ENCODE results near the gene PLXND1.

PLXND1 gene

GRCh38 chr3:129581623-129582022, 24.9 kb downstream of the PLXND1 start:
- no peak for DNase-seq

DNA sequence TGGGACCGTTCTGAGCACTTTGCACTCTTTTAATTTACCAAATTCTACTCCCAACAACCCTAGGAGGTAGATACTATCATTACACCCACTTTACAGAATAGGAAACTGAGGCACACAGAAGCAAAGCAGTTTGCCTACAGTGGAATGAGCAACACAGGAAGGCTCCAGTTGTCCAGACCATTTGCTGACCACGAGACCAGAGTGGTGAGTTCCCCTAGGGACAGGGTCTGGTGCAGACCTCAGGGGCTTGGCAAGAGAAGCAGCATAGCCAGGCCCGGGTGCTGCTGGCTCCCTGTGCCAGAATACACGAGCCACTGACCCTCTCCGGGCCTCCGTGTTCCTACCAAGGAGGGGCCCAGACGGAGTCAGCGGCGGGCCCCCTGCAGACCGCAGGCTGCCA, 26.5 kb downstream of the PLXND1 start:
- no peak for DNase-seq

DNA sequence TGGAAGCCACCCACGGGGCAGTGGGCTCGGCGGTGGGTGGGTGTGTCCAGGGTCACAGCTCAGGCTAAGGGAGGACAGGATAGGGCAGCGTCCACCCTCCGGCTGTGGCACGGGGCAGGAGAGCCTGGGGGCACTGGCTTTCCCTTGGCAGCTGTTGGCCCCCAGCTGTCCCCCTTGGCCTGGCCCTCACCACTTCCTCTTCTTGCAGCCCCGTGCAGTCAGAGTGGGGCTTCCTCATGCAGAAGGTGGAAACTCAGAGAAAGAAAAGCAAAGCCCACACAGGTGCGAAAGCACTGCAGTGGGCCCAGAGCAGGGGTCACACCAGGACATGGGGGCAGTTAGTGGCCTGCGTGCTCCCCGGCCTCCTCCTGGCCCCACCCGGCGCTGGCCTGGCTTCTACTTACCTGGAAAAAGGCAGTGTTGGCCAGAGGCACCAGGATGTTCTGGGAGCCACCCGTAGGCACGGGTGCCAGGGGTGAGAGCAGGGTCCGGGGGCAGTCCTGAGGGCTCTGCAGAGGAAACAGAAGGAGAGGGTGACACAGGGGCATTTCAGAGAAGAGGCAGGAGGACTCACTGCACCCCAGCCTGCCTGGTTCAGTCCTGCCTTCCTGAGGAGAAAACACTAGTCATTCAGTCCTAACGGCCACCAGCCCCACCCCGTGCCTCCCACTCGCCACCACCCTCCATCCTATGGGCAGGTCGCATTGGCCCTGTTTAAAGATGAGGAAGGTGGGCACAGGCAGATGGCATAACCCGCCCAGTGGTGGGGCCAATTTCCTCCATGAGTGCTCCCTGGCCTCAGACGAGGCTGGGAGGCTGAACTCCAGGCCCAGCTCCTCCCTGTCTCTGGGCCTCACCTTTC, 28.3 kb downstream of the PLXND1 start:
- no peak for DNase-seq

DNA sequence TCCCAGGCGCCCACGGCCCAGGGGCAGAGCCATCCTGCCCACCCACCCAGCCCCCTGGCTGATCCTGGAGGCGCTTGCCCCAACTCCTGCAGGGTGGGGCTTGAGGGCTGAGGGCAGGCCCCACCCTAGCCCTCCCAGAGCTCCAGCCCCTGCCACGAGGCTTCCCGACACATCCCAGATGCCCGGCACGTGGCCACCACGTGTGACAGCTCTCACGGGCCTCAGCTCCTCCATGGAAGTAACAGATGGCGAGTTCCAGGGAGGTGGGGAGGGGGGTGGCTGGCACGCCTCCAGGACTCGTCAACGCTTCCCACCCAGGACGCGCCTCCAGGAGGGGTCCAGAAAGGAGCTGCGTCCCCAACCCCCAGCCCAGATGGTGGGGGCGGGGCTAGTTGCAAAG, 29.1 kb downstream of the PLXND1 start:
- DNase-seq = no peak

- no peak for DNase-seq
Observed at GRCh38 chr3:129576514-129577352, 29.7 kb downstream of the PLXND1 start.

DNA sequence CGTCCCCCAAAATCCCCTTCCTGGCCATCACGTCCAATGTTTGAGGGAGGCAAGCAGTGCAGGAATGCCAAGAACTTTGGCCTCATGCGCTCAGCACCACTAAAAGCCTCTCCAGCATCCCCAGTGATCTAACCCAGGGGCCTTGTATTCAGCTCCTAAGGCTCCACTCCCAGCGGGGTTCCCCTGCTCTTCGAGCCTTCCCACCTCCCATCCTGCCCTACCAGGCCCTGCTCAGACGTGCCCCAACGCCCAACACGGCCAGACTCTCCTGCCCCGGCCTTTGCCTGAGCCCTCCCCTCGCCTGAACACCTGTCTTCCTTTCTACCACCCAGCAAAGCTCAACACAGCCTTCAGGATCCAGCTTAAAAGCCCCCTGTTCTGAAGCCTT, 30.5 kb downstream of the PLXND1 start:
- no peak for DNase-seq

GRCh38 chr3:129575233-129575996, 31.1 kb downstream of the PLXND1 start:
- DNase-seq = no peak

DNA sequence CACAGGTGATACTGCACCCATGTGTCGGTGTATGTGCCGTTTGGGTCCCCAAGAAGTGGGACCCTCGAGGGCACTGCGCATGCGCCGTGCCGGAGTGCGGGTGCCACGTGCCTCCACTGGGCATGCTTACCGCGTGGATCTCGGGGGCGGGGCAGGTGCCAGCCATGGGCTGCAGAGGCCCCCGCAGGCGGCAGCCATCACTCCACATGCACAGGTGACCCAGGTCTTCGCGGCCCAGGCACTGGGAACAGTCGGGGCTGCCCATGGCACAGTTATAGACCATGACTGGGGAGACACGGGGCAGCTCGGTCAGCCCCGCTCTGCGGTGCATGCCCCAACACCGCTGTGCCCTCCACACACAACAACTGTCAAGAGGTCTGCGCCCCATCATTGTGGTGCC, 32.3 kb downstream of the PLXND1 start:
- no peak for DNase-seq

DNA sequence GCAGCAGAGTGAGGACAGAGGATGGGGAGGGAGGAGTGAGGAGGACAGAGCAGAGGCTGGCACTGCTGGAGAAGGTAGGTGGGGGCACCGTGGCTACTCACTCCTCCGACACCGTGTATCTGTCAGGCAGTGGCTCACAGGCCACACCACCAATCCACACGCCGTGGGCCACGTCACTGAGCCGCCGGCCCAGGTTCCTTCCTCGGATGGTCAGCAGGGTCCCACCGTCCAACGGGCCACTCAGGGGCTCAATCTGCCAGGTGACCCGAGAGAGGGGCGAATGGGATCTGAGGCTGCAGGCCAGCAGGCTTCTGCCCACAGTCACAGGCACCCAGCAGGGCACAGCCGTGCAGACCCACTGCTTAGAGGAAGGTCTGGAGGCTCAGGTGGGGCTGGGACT, 33.0 kb downstream of the PLXND1 start:
- no peak for DNase-seq

DNA sequence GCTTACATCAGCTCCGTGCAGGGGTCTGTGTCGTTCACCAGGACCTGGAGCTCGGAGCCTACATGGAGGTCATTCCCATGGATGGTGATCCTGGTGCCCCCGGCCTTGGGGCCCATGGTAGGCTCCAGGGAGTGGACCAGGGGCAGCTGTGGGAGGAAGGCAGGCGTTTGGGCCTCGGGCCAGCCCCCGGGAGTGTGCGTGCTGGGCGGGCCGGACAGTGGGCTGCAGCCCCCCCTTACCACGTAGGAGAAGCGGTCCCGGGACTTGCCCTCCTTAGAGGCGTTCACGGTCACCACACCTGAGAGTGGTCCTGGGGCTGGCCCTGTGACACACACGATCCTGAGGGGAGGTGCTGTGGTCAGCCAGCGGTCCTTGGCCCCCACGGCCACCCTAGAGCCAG, 33.9 kb downstream of the PLXND1 start:
- no peak for DNase-seq

GRCh38 chr3:129571605-129572547, 34.6 kb downstream of the PLXND1 start:
- no peak for DNase-seq

- DNase-seq = no peak
Observed at GRCh38 chr3:129569856-129570255, 36.6 kb downstream of the PLXND1 start.

- no peak for DNase-seq
Observed at GRCh38 chr3:129567939-129568338, 38.5 kb downstream of the PLXND1 start.

DNA sequence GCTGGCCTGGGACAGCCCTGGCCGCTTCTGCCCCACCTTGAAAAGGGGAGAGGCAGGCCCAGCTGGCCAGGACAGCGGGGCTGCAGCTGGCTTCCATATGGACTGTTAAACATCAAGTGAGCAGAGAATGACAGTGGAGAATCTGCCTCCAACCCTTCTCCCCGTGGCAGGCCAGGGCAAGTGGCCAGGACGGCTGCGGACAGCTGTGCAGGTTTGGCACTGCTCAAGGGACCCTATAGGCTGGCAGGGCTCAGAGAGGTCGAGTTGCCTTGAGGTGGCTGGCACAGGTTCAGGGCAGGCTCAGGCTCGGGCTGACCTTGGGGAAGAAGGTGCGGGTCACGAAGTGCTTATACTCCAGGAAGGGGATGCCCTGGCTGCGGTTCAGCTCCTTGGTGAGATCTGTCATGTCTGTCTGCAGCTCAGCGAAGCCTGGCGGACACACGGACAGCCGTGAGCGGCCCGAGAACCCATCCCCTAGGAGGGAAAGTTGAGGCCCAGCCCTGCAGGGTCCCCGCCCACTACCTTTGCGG, 39.2 kb downstream of the PLXND1 start:
- DNase-seq = no peak

GRCh38 chr3:129565902-129566301, 40.6 kb downstream of the PLXND1 start:
- DNase-seq = no peak

DNA sequence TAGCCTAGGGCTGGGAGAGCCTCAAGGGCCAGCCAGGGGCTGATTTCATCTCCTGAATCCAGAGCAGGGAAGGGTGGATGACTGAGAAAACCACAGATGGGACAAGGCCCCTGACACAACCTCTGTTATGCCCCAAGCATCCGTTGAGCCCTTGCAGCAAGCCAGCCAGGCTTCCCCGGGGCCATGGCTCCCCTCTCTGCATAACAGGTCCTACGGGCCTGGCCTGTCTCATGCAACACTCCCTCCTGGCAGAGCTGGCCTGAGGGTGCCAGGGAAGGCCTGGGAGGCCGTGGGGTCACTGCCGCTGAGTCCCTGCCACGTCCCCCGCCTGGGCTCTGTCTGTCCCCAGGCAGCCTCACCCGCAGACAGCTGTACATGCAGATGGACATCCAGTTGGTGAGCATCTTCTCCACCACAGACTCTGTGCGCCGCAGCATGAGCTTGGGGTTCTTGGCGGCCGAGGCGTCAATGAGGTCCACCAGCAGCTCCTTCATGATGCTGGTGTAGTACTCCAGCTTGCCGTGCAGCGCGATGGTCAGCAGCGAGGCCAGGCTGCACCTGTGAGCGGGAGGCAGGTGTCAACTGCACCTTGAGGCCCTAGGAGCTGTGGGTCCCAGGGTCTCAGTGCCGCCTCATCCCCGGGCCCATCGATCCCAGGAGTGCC, 41.4 kb downstream of the PLXND1 start:
- no peak for DNase-seq

- no peak for DNase-seq
Observed at GRCh38 chr3:129563850-129564535, 42.5 kb downstream of the PLXND1 start.

DNA sequence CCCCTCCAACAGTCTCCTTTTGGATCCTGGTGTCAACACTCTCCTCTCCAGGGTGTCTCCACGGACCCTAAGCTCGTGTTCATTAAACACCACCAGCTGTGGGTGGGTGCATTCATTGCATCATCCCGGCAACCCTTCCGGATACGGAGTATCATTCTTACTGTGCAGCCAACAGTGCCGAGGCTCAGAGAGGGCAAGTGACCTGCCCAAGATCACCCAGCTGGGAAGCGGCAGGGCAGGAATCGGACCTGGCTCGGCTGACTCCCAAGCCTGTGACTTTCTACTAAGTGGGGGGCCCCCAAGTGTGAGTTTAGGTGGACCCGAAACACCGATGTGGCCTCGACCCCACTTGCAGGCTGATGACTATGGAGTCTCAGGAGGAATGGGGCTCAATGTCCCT, 43.1 kb downstream of the PLXND1 start:
- no peak for DNase-seq

DNA sequence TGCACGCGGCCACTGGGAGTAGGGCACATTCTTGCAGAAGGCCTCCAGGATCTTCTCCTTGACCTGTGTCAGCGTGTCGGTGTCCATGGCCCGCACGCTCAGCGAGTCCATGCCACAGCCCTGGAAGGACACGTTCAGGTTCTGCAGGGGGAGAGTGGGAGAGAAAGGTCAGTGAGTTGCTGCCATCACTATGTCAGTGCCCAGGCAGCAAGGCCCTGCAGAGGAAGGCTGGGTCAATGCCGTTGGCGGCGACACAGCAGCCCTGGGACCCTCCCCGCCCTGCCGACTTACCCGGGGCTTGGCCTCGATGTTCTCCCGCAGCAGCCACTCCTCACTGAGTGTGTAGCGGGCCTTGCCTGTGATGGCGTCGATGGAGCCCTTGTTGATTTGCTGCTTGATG, 43.7 kb downstream of the PLXND1 start:
- no peak for DNase-seq

- DNase-seq = no peak
Observed at GRCh38 chr3:129561619-129562248, 44.7 kb downstream of the PLXND1 start.

Measured in SIG-M5 (cell line).